Effector memory CD4-positive, alpha-beta T cell (primary cell): ENCODE data around the gene PTPRF.

Source experiments
- DNase-seq, 3 donors: peaks; one replicate each; pipeline ENCODE4 v3.0.0-alpha.2; 2020
- H3K27ac ChIP-seq: 2 replicates; pipeline ENCODE4 v1.7.0; 2013; ENCODE audit warnings: mild to moderate bottlenecking, low read length, moderate library complexity; ENCODE audit not compliant: insufficient read depth, poor library complexity, severe bottlenecking
- H3K27me3 ChIP-seq: replicated peaks from 2 replicates; pipeline ENCODE4 v1.7.0; 2013; ENCODE audit warnings: mild to moderate bottlenecking, low read length; ENCODE audit not compliant: insufficient read depth, control insufficient read depth, poor library complexity, severe bottlenecking
- H3K36me3 ChIP-seq: 2 replicates; pipeline ENCODE4 v1.7.0; 2013; ENCODE audit warnings: mild to moderate bottlenecking, low read length, moderate library complexity; ENCODE audit not compliant: control insufficient read depth, insufficient read depth
- H3K4me1 ChIP-seq: 2 replicates; pipeline ENCODE4 v1.7.0; 2013; ENCODE audit warnings: low read length, mild to moderate bottlenecking; ENCODE audit not compliant: control insufficient read depth, insufficient read depth, poor library complexity, severe bottlenecking
- H3K4me3 ChIP-seq: 2 replicates; pipeline ENCODE4 v1.7.0; 2013; ENCODE audit warnings: low read length, low read depth, mild to moderate bottlenecking; ENCODE audit not compliant: insufficient read depth, poor library complexity, severe bottlenecking
- H3K9me3 ChIP-seq: 2 replicates; pipeline ENCODE4 v1.7.0; 2013; ENCODE audit warnings: mild to moderate bottlenecking, low read length, moderate library complexity; ENCODE audit not compliant: control insufficient read depth

PTPRF gene

GRCh38 chr1:43671193-43671592, 140.5 kb downstream of the PTPRF start:
- Histone ChIP-seq H3K9me3 (no peaks in the 10 kb centered on the region), H3K4me1 (no peaks in the 10 kb centered on the region), H3K4me3 (no peak overlapping the region), H3K36me3 (peaks cover 79% of the 10 kb centered on the region), H3K27me3 (no peaks in the 10 kb centered on the region), H3K27ac (no peak overlapping the region)
- no peak for DNase-seq

DNA sequence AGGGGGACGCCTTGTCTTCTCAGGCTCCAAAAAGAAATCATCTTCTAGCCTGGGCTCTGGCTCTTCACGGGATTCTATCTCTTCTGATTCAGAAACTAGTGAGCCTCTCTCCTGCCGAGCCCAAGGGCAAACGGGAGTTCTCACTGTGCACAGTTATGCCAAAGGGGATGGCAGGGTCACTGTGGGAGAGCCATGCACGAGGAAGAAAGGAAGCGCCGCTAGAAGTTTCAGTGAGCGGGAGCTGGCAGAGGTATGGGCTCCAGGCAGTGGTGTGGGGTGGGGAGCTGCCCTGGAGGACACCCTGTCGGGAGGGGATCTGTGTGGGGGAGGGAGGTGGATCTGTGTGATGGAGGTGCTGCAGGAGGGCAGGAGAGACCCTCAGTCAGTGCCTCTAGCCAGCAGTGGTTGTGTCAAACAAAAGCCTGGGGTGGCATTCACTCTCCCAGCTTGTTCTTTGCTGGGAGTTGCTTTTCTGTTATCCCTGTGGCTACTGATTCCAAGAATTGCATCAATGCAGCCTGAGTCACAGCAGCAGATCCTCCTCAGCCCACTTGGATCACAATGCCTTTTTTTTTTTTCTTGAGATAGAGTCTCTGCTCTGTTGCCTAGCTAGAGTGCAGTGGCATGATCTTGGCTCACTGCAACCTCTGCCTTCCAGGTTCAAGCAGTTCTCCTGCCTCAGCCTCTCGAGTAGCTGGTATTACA, 141.1 kb downstream of the PTPRF start:
- no peaks in the 10 kb centered on the region for H3K9me3 ChIP-seq
- H3K4me3 ChIP-seq, result no peak overlapping the region
- no peaks in the 10 kb centered on the region for H3K27me3 ChIP-seq
- no peak for DNase-seq
- peaks cover 73% of the 10 kb centered on the region for H3K36me3 ChIP-seq
- no peak overlapping the region for H3K27ac ChIP-seq
- no peaks in the 10 kb centered on the region for H3K4me1 ChIP-seq

DNA sequence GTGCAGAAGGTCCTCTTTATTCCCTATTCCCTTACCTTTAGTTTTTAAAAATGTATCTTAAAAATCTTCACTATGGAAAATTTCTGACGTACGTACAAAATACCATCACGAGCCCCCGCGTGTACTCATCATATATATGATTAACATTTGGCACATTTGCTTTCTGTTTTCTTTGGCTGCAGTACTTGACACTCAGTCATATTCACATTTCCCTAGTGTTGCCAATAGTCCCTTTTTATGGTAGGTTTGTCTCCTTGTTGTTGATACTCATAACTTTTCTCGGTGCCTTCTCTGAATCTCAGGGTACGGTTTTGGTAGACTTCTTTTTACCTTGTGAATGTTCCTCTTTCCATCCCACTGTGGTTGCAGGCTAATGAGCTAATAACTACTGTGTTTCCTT, 142.6 kb downstream of the PTPRF start:
- Histone ChIP-seq H3K27ac (no peak overlapping the region), H3K4me3 (no peak overlapping the region), H3K27me3 (no peaks in the 10 kb centered on the region), H3K9me3 (no peaks in the 10 kb centered on the region), H3K36me3 (peaks cover 59% of the 10 kb centered on the region), H3K4me1 (no peaks in the 10 kb centered on the region)
- no peak for DNase-seq
